ENCODE results near the gene KRTAP6-3.

The KRTAP6-3 gene

DNA sequence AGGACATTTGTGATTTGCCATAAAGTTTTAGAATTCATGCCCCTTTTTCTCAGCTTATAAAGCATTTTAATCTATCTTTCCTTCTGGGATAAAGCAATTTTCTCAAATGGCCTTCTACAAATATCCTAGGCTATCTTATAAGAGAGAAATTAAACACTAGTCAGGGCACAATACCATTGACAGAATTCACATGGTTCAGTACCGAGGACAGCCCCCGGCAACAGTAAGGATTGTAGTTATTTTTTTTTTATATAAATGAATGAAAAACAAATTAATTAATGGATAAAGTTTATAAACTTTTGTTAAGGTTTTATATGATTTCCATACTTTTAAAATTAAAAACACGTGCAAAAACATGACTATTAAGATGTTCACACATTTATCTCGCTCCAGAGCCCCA, 35.9 kb downstream of the KRTAP6-3 start:
- no peak for DNase-seq

DNA sequence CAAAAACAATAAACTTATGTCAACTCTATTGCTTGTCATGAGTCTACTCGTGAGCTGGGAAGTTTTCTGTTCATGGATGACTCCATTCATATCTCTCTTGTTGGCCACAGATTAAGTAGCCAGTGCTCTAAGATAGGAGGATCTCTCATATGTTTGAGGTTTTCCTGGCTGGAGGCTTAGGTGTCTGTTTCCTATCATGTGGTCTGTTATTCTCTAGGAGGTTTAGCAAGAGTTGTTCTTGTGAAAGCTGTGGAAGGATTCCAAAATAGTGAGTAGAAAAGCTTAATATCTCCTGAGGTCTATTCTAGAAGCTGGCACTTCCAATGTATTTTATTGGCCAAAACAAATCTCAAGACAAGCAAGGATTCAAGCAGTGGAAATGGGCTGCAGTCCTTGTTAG, 37.0 kb downstream of the KRTAP6-3 start:
- DNase-seq = no peak

DNA sequence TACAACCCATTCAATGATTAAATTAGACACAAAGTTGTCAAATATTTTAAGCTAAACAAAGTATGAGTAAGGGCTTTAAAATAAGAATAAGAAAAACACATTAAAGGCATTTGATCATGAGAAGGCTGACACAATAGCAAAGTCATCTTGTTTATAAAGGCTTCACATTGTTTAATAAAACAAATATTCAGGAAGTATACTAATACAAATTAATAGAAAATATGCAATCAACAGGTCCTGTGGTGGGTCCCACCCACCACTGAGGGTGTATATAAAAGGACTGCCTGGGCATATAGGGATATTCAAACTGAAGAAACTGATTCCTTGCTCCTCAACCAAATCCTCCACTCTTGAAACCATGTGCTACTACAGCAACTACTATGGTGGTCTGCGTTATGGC, 42.7 kb downstream of the KRTAP6-3 start, which contains the start of gene KRTAP20-2:
Gene KRTAP20-2 (plus strand): TSS at position 301 of the 400 bp plus-strand sequence. CDS start 58 bp downstream, at position 359.
- DNase-seq = no peak

DNA sequence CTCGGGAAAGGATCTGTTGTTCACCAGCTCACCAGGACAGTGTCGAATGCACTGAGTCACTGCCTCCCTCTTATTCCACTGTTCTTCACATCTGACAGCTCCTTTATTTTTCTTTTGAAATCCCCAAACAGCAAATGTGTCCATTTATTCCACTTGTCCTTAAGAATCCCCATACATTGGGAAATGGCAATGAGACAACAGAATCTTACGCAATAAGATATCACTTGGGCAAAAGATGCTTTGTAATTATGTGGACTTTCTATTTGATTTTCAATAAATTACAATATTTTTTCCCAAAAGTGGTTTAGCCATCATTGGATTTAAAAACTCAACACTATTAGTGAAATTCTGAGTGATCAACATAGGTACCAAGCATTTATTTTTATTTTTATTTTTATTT, 46.4 kb downstream of the KRTAP6-3 start:
- no peak for DNase-seq

DNA sequence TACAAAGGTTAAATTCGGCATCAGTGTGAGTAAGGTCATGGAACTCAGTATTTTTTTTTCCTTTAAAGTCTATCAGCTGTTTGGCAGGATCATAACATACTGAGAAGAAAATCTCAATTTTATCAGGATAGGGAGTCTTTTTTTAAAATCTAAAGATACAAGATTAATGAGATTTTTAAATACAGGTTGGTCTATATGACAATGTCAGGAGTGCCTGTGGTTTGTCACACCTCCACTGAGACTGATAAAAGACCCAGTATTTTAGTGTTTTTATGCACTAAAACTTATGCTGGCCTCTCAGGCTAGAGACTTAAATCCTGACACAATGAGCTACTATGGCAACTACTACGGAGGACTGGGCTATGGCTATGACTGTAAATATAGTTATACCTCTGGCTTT, 50.3 kb downstream of the KRTAP6-3 start, which contains the start of gene KRTAP20-3:
Gene KRTAP20-3 (plus strand): TSS at position 301 of the 400 bp plus-strand sequence.
- no peak for DNase-seq
